ENCODE data around the gene SEMA6A. TPM values are rescaled to one million over a fixed set of nuclear protein-coding genes. Genes with fewer than 3 reads are reported as not detected.

SEMA6A gene
- total and polyA plus RNA-seq, 2 of the 13 experiments (the other 11 are each of a cell fraction or from before 2014, with no cell fraction given) = 5.1 to 6.5 TPM

DNA sequence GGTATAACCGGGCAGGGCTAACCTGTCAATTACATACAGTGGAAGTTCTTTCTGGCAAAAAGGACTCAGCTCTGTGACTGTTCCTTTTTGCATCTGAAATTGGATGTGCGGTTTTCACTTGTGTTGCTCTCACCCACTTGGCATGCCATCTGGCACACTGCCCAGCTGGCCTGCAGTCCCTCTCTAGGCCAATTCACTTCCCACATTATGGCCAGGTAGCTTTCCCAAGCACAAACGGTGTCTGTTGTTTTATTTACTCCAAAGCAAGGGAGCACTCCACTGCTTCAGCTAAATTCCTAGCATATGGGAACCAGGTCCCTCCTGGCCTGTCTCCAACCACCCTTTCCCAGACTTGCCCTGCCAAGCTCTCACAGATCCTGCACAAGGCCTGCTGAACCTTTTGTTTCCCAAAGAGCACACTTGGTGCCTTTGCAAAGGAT is 132.5 kb downstream of the SEMA6A start:
- 89% methylated on average over 3 of the region's 3 CpGs for WGBS (ENCODE audit: low lambda C conversion rate)
- TF ChIP-seq ZNF263 (CRISPR knock-in tag; IDR thresholded peaks at IDR 0.05) (no peak), ZC3H4 (CRISPR knock-in tag; IDR thresholded peaks at IDR 0.05; ENCODE audit: borderline replicate concordance) (no peak), MTF2 (CRISPR knock-in tag; IDR thresholded peaks at IDR 0.05; ENCODE audit: borderline replicate concordance) (no peak), HNRNPL (IDR thresholded peaks at IDR 0.05; ENCODE audit: low read depth, low read length) (no peak), SALL2 (CRISPR knock-in tag; IDR thresholded peaks at IDR 0.05) (no peak), CEBPG (CRISPR knock-in tag; IDR thresholded peaks at IDR 0.05) (no peak), NR2F2 (IDR thresholded peaks at IDR 0.05; ENCODE audit: borderline replicate concordance, low read depth) (no peak), GATAD1 (CRISPR knock-in tag; IDR thresholded peaks at IDR 0.05) (no peak), ZNF382 (CRISPR knock-in tag; IDR thresholded peaks at IDR 0.05; ENCODE audit: borderline replicate concordance) (no peak), PAWR (CRISPR knock-in tag; IDR thresholded peaks at IDR 0.05; ENCODE audit: borderline replicate concordance) (no peak), KDM3A (CRISPR knock-in tag; IDR thresholded peaks at IDR 0.05; ENCODE audit: low read depth) (no peak), NFRKB (IDR thresholded peaks at IDR 0.05) (no peak), TAF15 (IDR thresholded peaks at IDR 0.05; ENCODE audit: low read depth, low read length, poor library complexity, severe bottlenecking) (no peak), ELF1 (CRISPR knock-in tag; IDR thresholded peaks at IDR 0.05) (no peak)
- TF ChIP-seq, protein P1, sequence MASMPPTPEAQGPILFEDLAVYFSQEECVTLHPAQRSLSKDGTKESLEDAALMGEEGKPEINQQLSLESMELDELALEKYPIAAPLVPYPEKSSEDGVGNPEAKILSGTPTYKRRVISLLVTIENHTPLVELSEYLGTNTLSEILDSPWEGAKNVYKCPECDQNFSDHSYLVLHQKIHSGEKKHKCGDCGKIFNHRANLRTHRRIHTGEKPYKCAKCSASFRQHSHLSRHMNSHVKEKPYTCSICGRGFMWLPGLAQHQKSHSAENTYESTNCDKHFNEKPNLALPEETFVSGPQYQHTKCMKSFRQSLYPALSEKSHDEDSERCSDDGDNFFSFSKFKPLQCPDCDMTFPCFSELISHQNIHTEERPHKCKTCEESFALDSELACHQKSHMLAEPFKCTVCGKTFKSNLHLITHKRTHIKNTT (CRISPR knock-in tag; IDR thresholded peaks at IDR 0.05) = no peak
- TF ChIP-seq, protein P2, sequence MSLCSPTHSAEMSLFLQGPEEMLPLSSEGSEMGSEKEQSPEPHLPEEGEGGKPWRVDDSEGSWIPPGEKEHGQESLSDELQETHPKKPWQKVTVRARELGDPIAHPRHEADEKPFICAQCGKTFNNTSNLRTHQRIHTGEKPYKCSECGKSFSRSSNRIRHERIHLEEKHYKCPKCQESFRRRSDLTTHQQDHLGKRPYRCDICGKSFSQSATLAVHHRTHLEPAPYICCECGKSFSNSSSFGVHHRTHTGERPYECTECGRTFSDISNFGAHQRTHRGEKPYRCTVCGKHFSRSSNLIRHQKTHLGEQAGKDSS (CRISPR knock-in tag; IDR thresholded peaks at IDR 0.05; ENCODE audit: borderline replicate concordance, low read depth) = no peak
- H3K9me3 ChIP-seq (ENCODE audit: low read length) = no peaks in the 10 kb centered on the region
- no peaks in the 10 kb centered on the region for H4K20me1 ChIP-seq (ENCODE audit: insufficient read depth, low read length)
- H2AFZ ChIP-seq (ENCODE audit: low read length) = no peak overlapping the region
- CTCF ChIA-PET (ENCODE audit: low intra/inter-chr PET ratio, low total read pairs) = no interaction called here
- intact Hi-C loops (cut with micrococcal nuclease; ENCODE audit: unreplicated experiment) = no loop called here
- H3K27ac ChIP-seq (ENCODE audit: extremely low read length, insufficient read depth, low read length) = no peak overlapping the region
- in situ Hi-C loops (cut with HindIII; ENCODE audit: extremely low pct_ligation_motif_present, low pct_unique_long_range_greater_than_20kb) = no loop called here
- FAIRE-seq (no peak), DNase-seq (ENCODE audit: low spot score) (no peak), ATAC-seq (no peak)
- no TSS peak for BruUV-seq (replicated peaks)
- no peak overlapping the region for H3K9ac ChIP-seq (ENCODE audit: insufficient read depth, low read depth, low read length)
- H3K27me3 ChIP-seq (ENCODE audit: control insufficient read depth in 1 of 2, insufficient read depth in 2 of 2, low read length in 2 of 2) = no peaks in the 10 kb centered on the region
- no peak overlapping the region for H3K4me3 ChIP-seq (replicated peaks in 1 of 3; ENCODE audit: insufficient read depth in 1 of 3, low read depth in 2 of 3, low read length in 3 of 3)
- peaks cover 3 to 5% of the 10 kb centered on the region in 2 experiments; a peak in 2 of 5 replicates for H3K36me3 ChIP-seq (replicated peaks in 1 of 2; ENCODE audit: control insufficient read depth in 1 of 2, insufficient read depth in 2 of 2, low read length in 2 of 2)
- no peaks in the 10 kb centered on the region for H3K79me2 ChIP-seq (ENCODE audit: insufficient read depth, low read length)
- POLR2A ChIA-PET = no interaction called here
- no peak overlapping the region for H3K4me2 ChIP-seq (ENCODE audit: low read depth, low read length)
- 0 out of 2 replicates have a peak, but pooled peaks cover 16% of the 10 kb centered on the region for H3K4me1 ChIP-seq (ENCODE audit: insufficient read depth, low read length)

Measured in HepG2 (cell line).